Measurements from ENCODE around the gene RTP3. TPM values are rescaled to one million over a fixed set of nuclear protein-coding genes. Genes with fewer than 3 reads are reported as not detected.

RTP3 gene
- total RNA-seq, 1 donor from 2014 or later = not detected

DNA sequence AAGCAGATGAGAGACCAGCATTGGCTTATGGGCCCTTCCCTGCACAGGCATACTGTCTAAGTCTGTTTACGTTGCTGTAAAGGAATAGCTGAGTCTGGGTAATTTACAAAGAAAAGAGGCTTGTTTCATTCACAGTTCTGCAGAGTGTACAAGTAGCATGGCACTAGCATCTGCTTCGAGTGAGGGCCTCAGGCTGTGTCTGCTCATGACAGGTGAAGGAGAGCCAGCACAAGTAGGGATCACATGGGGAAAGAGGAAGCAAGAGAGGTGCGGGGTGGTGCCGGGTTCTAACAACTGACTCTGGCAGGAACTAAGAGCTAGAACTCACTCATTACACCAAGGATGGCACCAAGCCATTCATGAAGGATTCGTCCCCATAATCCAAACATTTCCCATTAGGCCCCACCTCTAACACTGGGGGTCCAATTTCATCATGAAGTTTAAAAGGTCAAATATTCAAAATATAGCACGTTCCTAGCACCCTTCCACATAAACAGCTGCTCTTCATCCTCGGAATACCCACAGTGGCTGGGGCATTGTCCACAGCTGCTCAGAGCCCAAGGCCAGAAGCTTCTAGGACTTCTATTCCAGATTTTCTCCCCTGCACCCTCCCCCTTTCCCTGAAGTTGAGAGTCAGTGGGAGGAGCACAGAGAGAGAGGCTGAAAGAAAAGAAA lies 5.6 kb downstream of the RTP3 start:
- Mint-ChIP-seq H3K4me1 (ENCODE audit: low read depth) (no peaks in the 10 kb centered on the region), H3K4me3 (no peak overlapping the region), H3K27me3 (ENCODE audit: insufficient read depth) (peaks cover 9% of the 10 kb centered on the region), H3K9me3 (no peaks in the 10 kb centered on the region), H3K36me3 (ENCODE audit: low read depth) (no peaks in the 10 kb centered on the region), H3K27ac (no peak overlapping the region)
- DNase-seq (ENCODE audit: low spot score) = no peak
- intact Hi-C loops (cut with micrococcal nuclease) = no loop called here

DNA sequence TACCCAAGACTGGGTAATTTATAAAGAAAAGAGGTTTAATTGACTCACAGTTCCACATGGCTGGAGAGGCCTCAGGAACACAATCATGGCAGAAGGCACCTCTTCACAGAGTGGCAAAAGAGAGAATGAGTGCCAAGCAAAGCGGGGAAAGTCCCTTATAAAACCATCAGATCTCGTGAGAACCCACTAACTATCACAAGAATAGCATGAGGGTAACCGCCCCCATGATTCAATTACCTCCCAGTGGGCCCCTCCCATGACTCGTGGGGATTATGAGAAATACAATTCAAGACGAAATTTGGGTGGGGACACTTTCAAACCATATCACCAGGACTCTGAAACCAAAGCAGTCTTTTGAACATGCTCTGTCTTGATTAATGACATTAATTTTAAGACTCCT lies 7.0 kb downstream of the RTP3 start:
- DNase-seq (ENCODE audit: low spot score) = no peak

GRCh38 chr3:46505953-46506352 lies 8.2 kb downstream of the RTP3 start:
- H3K27ac Mint-ChIP-seq = no peak overlapping the region
- H3K4me1 Mint-ChIP-seq (ENCODE audit: low read depth) = no peaks in the 10 kb centered on the region
- H3K27me3 Mint-ChIP-seq (ENCODE audit: insufficient read depth) = peaks cover 12% of the 10 kb centered on the region
- DNase-seq (ENCODE audit: low spot score) = no peak
- no peaks in the 10 kb centered on the region for H3K36me3 Mint-ChIP-seq (ENCODE audit: low read depth)
- H3K4me3 Mint-ChIP-seq = no peak overlapping the region
- intact Hi-C loops (cut with micrococcal nuclease) = no loop called here
- H3K9me3 Mint-ChIP-seq = no peaks in the 10 kb centered on the region

More for the DNA sequence above, 7.0 kb downstream of the RTP3 start:
- no peaks in the 10 kb centered on the region for H3K36me3 Mint-ChIP-seq (ENCODE audit: low read depth)
- no peaks in the 10 kb centered on the region for H3K9me3 Mint-ChIP-seq
- H3K27me3 Mint-ChIP-seq (ENCODE audit: insufficient read depth) = peaks cover 6% of the 10 kb centered on the region
- H3K27ac Mint-ChIP-seq = no peak overlapping the region
- no peak overlapping the region for H3K4me3 Mint-ChIP-seq
- H3K4me1 Mint-ChIP-seq (ENCODE audit: low read depth) = no peaks in the 10 kb centered on the region
- intact Hi-C loops (cut with micrococcal nuclease) = no loop called here

GRCh38 chr3:46506526-46506925 lies 8.8 kb downstream of the RTP3 start:
- H3K4me3 Mint-ChIP-seq = no peak overlapping the region
- intact Hi-C loops (cut with micrococcal nuclease) = no loop called here

DNA sequence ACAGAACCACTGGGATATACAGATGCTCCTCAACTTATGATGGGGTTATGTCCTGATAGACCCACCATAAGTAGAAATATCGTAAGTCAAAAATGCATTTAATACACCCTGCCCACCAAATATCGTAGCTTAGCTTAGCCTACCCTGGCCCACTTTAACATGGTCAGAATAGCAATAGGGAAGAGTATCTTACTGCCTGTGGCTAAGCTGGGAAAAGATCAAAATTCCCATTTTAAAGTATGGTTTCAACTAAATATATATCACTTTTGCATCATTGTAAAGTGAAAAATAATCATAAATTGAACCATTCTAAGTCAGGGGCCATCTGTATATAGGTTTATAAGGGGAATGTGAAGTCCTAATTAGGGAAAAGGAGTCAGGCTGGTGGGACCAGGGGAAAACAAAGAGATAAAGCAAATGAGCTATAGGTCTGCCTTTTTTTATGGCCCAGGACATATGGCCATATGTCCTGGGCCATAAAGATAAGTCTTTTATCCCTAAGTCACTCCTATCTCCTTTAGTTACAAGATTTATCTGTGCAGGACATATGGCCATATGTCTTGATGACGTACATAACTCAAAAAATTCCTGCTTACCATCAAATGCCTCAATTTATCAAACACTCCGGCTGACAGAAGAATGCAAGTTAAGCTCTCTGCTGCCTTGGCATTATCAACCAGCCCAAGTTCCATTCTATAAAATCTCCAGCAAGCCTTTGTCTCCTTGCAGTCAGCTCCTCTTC lies 11.2 kb downstream of the RTP3 start:
- H3K4me1 Mint-ChIP-seq (ENCODE audit: low read depth) = no peaks in the 10 kb centered on the region
- intact Hi-C loops (cut with micrococcal nuclease) = no loop called here
- H3K27me3 Mint-ChIP-seq (ENCODE audit: insufficient read depth) = peaks cover 21% of the 10 kb centered on the region
- H3K4me3 Mint-ChIP-seq = no peak overlapping the region
- no peak overlapping the region for H3K27ac Mint-ChIP-seq
- no peak for DNase-seq (ENCODE audit: low spot score)
- no peaks in the 10 kb centered on the region for H3K9me3 Mint-ChIP-seq
- H3K36me3 Mint-ChIP-seq (ENCODE audit: low read depth) = no peaks in the 10 kb centered on the region

More at GRCh38 chr3:46506526-46506925, 8.8 kb downstream of the RTP3 start:
- H3K27ac Mint-ChIP-seq = no peak overlapping the region
- H3K27me3 Mint-ChIP-seq (ENCODE audit: insufficient read depth) = peaks cover 14% of the 10 kb centered on the region
- H3K36me3 Mint-ChIP-seq (ENCODE audit: low read depth) = no peaks in the 10 kb centered on the region
- H3K9me3 Mint-ChIP-seq = no peaks in the 10 kb centered on the region
- no peaks in the 10 kb centered on the region for H3K4me1 Mint-ChIP-seq (ENCODE audit: low read depth)
- no peak for DNase-seq (ENCODE audit: low spot score)

GRCh38 chr3:46509661-46510187 lies 11.9 kb downstream of the RTP3 start:
- Mint-ChIP-seq H3K4me3 (no peak overlapping the region), H3K27ac (no peak overlapping the region), H3K9me3 (no peaks in the 10 kb centered on the region), H3K4me1 (ENCODE audit: low read depth) (no peaks in the 10 kb centered on the region), H3K27me3 (ENCODE audit: insufficient read depth) (peaks cover 23% of the 10 kb centered on the region), H3K36me3 (ENCODE audit: low read depth) (no peaks in the 10 kb centered on the region)
- no peak for DNase-seq (ENCODE audit: low spot score)
- intact Hi-C loops (cut with micrococcal nuclease) = no loop called here

DNA sequence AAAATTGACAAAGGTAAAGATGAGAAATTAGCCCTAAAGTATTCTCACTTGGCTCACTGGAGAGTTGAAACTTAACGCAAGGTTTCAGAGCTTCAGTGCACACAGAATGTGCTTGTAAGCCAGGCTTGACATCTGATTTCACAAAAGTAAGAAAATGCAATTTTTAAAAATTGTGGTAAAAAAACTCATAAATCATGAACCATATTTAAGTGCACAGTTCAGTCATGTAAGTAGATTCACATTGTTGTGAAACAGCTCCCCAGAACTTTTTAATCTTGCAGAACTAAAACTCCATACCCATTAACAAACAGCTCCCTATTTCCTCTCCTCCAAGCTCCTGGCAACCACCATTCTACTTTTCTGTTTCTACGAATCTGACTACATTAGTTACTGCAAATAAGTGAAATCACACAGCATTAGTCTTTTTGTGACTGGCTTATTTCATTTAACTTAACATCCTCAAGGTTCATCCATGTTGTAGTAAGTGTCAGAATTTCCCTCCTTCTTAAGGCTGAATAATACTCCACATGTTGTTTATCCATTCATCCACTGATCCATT lies 14.5 kb downstream of the RTP3 start:
- no peak overlapping the region for H3K4me3 Mint-ChIP-seq
- H3K4me1 Mint-ChIP-seq (ENCODE audit: low read depth) = no peaks in the 10 kb centered on the region
- no peaks in the 10 kb centered on the region for H3K9me3 Mint-ChIP-seq
- intact Hi-C loops (cut with micrococcal nuclease) = no loop called here
- no peaks in the 10 kb centered on the region for H3K36me3 Mint-ChIP-seq (ENCODE audit: low read depth)
- no peak for DNase-seq (ENCODE audit: low spot score)
- peaks cover 21% of the 10 kb centered on the region for H3K27me3 Mint-ChIP-seq (ENCODE audit: insufficient read depth)
- H3K27ac Mint-ChIP-seq = no peak overlapping the region

DNA sequence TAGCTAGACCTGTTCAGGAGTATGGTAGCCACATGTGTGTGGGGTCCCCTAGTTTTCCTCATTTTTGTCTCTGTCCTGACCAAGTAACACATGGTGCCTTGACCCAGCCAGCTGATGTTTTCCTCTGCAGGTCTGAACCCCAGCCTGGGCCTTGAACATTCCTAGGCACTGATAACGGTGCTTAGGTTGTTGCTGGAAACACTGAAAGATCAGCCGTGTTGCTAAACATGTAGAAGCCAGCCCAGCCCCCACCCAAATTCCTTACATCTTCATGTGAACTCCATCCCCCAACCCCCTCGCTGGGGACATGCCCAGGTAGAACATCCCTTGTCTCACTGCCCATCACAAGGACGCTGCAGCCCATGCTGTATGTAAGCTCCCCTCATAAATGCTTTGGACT lies 18.7 kb downstream of the RTP3 start:
- no peak overlapping the region for H3K27ac Mint-ChIP-seq
- no peaks in the 10 kb centered on the region for H3K36me3 Mint-ChIP-seq (ENCODE audit: low read depth)
- H3K4me1 Mint-ChIP-seq (ENCODE audit: low read depth) = no peaks in the 10 kb centered on the region
- intact Hi-C loops (cut with micrococcal nuclease) = no loop called here
- H3K9me3 Mint-ChIP-seq = no peaks in the 10 kb centered on the region
- H3K27me3 Mint-ChIP-seq (ENCODE audit: insufficient read depth) = peaks cover 13% of the 10 kb centered on the region
- H3K4me3 Mint-ChIP-seq = no peak overlapping the region
- no peak for DNase-seq (ENCODE audit: low spot score)

DNA sequence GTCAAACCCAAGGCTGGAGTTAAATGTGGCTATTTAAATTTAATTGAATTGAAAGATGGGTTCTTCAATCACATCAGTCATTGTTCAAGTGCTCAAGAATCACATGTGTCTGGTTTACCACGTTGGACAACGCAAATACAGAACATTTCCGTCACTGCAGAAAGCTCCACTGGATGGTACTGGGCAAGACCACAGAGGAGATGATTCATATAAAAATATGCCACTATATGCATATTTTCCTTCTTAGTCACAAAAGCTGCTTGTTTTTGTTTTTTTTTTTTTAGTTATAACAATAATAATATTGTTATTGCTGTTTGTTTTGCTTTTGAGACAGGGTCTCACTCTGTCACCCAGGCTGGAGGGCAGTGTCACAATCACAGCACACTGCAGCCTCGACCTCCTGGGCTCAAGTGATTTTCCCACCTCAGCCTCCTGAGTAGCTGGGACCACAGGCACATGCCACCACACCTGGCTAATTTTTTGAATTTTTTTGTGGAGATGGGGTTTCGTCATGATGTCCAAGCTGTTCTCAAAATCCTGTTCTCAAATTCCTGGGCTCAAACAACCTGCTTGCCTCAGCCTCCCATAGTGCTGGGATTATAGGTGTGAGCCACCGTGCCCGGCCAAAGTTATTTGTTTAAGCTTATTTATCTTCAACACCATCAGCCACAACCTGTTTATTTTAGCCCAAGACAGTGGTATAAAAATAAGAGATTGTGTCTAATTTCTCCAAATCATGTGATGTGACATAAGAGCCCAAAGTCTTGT lies 19.4 kb downstream of the RTP3 start:
- H3K27me3 Mint-ChIP-seq (ENCODE audit: insufficient read depth) = peaks cover 19% of the 10 kb centered on the region
- no peak overlapping the region for H3K4me3 Mint-ChIP-seq
- intact Hi-C loops (cut with micrococcal nuclease) = no loop called here
- no peak for DNase-seq (ENCODE audit: low spot score)
- H3K9me3 Mint-ChIP-seq = no peaks in the 10 kb centered on the region
- H3K36me3 Mint-ChIP-seq (ENCODE audit: low read depth) = no peaks in the 10 kb centered on the region
- no peaks in the 10 kb centered on the region for H3K4me1 Mint-ChIP-seq (ENCODE audit: low read depth)
- H3K27ac Mint-ChIP-seq = no peak overlapping the region

- Mint-ChIP-seq H3K4me3 (no peak overlapping the region), H3K4me1 (ENCODE audit: low read depth) (no peaks in the 10 kb centered on the region), H3K27me3 (ENCODE audit: insufficient read depth) (peaks cover 19% of the 10 kb centered on the region), H3K36me3 (ENCODE audit: low read depth) (no peaks in the 10 kb centered on the region), H3K27ac (no peak overlapping the region), H3K9me3 (no peaks in the 10 kb centered on the region)
- intact Hi-C loops (cut with micrococcal nuclease) = no loop called here
- no peak for DNase-seq (ENCODE audit: low spot score)
Observed at GRCh38 chr3:46517784-46518181, 20.0 kb downstream of the RTP3 start.

DNA sequence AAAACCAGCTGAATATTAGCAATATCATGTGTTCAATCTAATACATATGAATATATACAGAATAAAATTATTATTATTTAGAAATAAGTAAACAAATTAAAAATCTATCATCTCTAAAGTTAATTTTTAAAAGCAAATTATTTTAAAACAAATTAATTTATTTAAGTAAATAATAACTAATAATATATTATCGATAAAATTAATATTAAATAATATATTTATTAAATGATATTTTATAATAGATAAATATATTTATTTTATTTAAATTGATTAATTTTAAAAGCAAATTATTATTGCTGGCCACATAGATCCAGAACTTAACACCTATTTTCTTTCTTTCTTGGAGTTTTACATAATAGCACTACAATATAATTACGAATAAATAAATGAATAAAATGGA lies 22.2 kb downstream of the RTP3 start:
- Mint-ChIP-seq H3K27me3 (ENCODE audit: insufficient read depth) (peaks cover 12% of the 10 kb centered on the region), H3K36me3 (ENCODE audit: low read depth) (no peaks in the 10 kb centered on the region), H3K27ac (no peak overlapping the region), H3K4me1 (ENCODE audit: low read depth) (no peaks in the 10 kb centered on the region), H3K9me3 (no peaks in the 10 kb centered on the region), H3K4me3 (no peak overlapping the region)
- no peak for DNase-seq (ENCODE audit: low spot score)
- intact Hi-C loops (cut with micrococcal nuclease) = no loop called here

DNA sequence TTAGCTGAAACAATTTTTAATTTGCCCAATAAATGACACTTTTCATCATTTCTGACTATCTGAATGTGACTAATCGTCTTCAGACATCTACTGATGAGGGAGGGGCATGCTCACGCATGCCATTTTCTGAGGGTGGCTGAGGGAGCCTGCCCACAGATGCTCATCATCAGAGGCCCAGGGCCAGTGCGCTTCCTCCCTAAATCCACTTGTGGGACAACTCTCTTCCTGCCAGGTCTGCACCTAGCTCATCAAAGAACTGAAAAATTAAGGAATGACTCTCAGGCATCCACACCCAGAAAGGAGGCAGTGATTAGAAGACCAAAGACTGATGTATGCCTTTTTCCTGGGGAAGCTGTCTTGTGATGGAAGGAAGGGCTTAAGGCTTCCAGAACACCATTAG lies 22.8 kb downstream of the RTP3 start:
- H3K27me3 Mint-ChIP-seq (ENCODE audit: insufficient read depth) = peaks cover 16% of the 10 kb centered on the region
- intact Hi-C loops (cut with micrococcal nuclease) = no loop called here
- no peaks in the 10 kb centered on the region for H3K36me3 Mint-ChIP-seq (ENCODE audit: low read depth)
- H3K27ac Mint-ChIP-seq = no peak overlapping the region
- no peak overlapping the region for H3K4me3 Mint-ChIP-seq
- DNase-seq (ENCODE audit: low spot score) = no peak
- H3K9me3 Mint-ChIP-seq = no peaks in the 10 kb centered on the region
- H3K4me1 Mint-ChIP-seq (ENCODE audit: low read depth) = no peaks in the 10 kb centered on the region

GRCh38 chr3:46521096-46521495 lies 23.3 kb downstream of the RTP3 start:
- intact Hi-C loops (cut with micrococcal nuclease) = no loop called here
- peaks cover 21% of the 10 kb centered on the region for H3K27me3 Mint-ChIP-seq (ENCODE audit: insufficient read depth)
- no peaks in the 10 kb centered on the region for H3K4me1 Mint-ChIP-seq (ENCODE audit: low read depth)
- no peak overlapping the region for H3K4me3 Mint-ChIP-seq
- H3K9me3 Mint-ChIP-seq = no peaks in the 10 kb centered on the region
- no peaks in the 10 kb centered on the region for H3K36me3 Mint-ChIP-seq (ENCODE audit: low read depth)
- no peak overlapping the region for H3K27ac Mint-ChIP-seq
- no peak for DNase-seq (ENCODE audit: low spot score)

Measured in activated T-helper 1 cell treated with anti-CD3 and anti-CD28 coated beads, Interleukin-12 subunit alpha, Interleukin-12 subunit beta, Interleukin-2, Interleukin-4 antibody, amounts not matched to agents 30 ng/mL and 10 ng/mL and 1 ng/mL, durations not matched to agents 14 hours and 24 hours and 36 hours (primary cell).